ENCODE results near the gene LRMDA. TPM values are rescaled to one million over a fixed set of nuclear protein-coding genes. Genes with fewer than 3 reads are reported as not detected.

LRMDA gene
- total RNA-seq, 2 donors from 2014 or later, result 9.6 to 12.6 TPM

DNA sequence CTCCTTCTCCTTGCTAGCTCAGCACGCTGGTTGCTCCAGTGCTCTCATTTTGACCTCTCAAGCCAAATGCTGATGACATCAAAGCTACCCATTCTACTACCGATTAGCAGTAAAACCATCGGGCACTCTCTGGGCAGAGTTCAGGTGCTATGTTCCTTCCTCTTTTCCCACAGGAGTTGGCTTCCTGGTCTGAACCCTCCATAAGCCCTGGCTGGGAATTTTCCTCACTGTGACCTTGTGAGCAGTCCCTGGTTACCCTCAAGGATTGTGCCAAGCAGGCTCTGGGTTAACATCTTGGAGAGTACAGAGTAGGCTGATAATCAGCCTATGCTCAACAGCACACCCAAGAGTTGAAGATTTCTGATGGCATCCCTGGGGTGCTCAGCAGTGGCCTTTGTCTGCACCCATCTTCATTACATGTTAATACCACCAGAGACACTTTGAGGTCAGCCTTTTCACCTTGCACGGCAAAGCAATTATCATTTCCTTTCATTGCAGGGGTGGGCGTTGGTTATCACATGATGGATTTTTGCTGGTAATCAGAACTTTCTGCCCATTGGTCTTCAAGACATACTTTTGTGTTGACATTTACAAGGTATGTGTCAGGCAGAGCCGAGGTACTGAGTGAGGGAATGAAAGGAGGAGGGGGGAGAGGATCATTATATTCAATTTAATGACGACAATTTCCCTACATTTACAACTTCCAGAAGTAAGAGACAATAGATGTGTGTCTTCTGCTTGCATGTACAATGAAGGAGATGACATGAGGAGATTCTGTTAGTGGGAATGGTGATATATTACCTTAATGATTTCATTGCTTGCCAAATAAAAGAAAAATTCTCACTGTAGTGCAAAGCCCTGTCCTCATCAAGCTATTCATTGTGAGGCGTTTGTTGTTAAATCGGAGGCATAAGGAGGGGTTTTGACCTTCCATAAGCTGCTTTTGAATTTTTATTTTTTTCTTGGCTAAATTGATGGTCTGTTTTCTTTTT lies 452.0 kb downstream of the LRMDA start:
- intact Hi-C loops (cut with DNase I), result no loop called here
- TF ChIP-seq POLR2AphosphoS5 (IDR thresholded peaks at IDR 0.05), result no peak
- TF ChIP-seq POLR2A (IDR thresholded peaks at IDR 0.05), result no peak
- TF ChIP-seq, protein P1, sequence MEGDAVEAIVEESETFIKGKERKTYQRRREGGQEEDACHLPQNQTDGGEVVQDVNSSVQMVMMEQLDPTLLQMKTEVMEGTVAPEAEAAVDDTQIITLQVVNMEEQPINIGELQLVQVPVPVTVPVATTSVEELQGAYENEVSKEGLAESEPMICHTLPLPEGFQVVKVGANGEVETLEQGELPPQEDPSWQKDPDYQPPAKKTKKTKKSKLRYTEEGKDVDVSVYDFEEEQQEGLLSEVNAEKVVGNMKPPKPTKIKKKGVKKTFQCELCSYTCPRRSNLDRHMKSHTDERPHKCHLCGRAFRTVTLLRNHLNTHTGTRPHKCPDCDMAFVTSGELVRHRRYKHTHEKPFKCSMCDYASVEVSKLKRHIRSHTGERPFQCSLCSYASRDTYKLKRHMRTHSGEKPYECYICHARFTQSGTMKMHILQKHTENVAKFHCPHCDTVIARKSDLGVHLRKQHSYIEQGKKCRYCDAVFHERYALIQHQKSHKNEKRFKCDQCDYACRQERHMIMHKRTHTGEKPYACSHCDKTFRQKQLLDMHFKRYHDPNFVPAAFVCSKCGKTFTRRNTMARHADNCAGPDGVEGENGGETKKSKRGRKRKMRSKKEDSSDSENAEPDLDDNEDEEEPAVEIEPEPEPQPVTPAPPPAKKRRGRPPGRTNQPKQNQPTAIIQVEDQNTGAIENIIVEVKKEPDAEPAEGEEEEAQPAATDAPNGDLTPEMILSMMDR (IDR thresholded peaks at IDR 0.05), result no peak
- Histone ChIP-seq H3K4me1 (replicated peaks) (no peaks in the 10 kb centered on the region), H3K9me3 (no peaks in the 10 kb centered on the region), H3K27ac (no peak overlapping the region), H3K27me3 (replicated peaks; ENCODE audit: insufficient read depth) (no peaks in the 10 kb centered on the region), H3K36me3 (no peaks in the 10 kb centered on the region), H3K4me3 (no peak overlapping the region)
- DNase-seq (ENCODE audit: low spot score), result no peak
- WGBS, result 76% methylated on average over 9 of the region's 9 CpGs

- intact Hi-C loops (cut with DNase I), result no loop called here
- no peak overlapping the region for H3K4me3 ChIP-seq
- 99% methylated on average over 5 of the region's 5 CpGs for WGBS
These were observed 453.4 kb downstream of the LRMDA start for GRCh38 chr10:75884808-75885207.

GRCh38 chr10:75887369-75887768 lies 455.9 kb downstream of the LRMDA start:
- WGBS, result 97% methylated on average over 2 of the region's 2 CpGs
- no peaks in the 10 kb centered on the region for H3K4me1 ChIP-seq (replicated peaks)
- H3K9me3 ChIP-seq, result no peaks in the 10 kb centered on the region
- no peaks in the 10 kb centered on the region for H3K36me3 ChIP-seq
- intact Hi-C loops (cut with DNase I), result no loop called here
- H3K27me3 ChIP-seq (replicated peaks; ENCODE audit: insufficient read depth), result no peaks in the 10 kb centered on the region
- H3K27ac ChIP-seq, result no peak overlapping the region
- TF ChIP-seq, protein P1 (IDR thresholded peaks at IDR 0.05), result no peak
- TF ChIP-seq POLR2AphosphoS5 (IDR thresholded peaks at IDR 0.05) (no peak), POLR2A (IDR thresholded peaks at IDR 0.05) (no peak)
- DNase-seq (ENCODE audit: low spot score), result no peak
- H3K4me3 ChIP-seq, result no peak overlapping the region

More at GRCh38 chr10:75884808-75885207, 453.4 kb downstream of the LRMDA start:
- DNase-seq (ENCODE audit: low spot score), result no peak
- Histone ChIP-seq H3K9me3 (no peaks in the 10 kb centered on the region), H3K27me3 (replicated peaks; ENCODE audit: insufficient read depth) (no peaks in the 10 kb centered on the region), H3K36me3 (no peaks in the 10 kb centered on the region), H3K27ac (no peak overlapping the region), H3K4me1 (replicated peaks) (no peaks in the 10 kb centered on the region)
- no peak for TF ChIP-seq POLR2A (IDR thresholded peaks at IDR 0.05)
- TF ChIP-seq, protein P1 (IDR thresholded peaks at IDR 0.05), result no peak
- TF ChIP-seq POLR2AphosphoS5 (IDR thresholded peaks at IDR 0.05), result no peak

DNA sequence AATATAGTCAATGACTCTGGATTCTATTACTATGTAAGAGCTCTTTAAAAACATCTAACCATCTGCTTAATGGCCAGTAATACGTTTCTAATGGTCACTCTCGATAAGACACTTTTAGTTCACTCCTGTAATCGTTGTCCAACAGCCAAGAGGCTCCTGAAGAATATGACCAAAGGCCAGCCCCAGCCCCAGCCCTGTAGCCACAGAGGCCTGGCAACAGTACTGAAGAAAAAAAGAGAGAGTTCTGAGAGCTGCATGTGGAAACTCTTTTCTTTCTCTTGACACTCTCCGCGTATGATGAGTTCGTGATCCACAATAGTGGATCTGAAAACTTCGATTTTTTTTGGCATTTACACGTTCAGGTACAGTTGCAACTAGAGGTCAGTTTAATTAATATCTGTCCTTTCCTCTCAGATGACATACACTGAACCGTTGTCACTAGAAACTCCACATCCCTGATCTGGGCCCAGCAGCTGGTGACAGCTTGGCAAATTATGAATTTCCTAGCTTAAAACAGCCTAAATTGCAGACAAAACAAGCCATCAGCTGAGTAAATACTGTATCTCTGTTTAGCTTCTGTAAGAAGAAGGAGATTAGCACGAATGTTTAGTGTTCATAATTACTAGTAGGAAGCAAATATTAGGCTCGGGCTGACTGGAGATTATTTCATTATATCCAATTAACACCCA lies 456.7 kb downstream of the LRMDA start:
- intact Hi-C loops (cut with DNase I), result no loop called here
- no peak for DNase-seq (ENCODE audit: low spot score)
- H3K27ac ChIP-seq, result no peak overlapping the region
- TF ChIP-seq POLR2A (IDR thresholded peaks at IDR 0.05) (no peak), POLR2AphosphoS5 (IDR thresholded peaks at IDR 0.05) (no peak)
- TF ChIP-seq, protein P1 (IDR thresholded peaks at IDR 0.05), result no peak
- 70% methylated on average over 11 of the region's 11 CpGs for WGBS
- no peak overlapping the region for H3K4me3 ChIP-seq
- no peaks in the 10 kb centered on the region for H3K9me3 ChIP-seq
- no peaks in the 10 kb centered on the region for H3K36me3 ChIP-seq
- no peaks in the 10 kb centered on the region for H3K4me1 ChIP-seq (replicated peaks)
- no peaks in the 10 kb centered on the region for H3K27me3 ChIP-seq (replicated peaks; ENCODE audit: insufficient read depth)
